PFSK-1 (cell line): ENCODE data around the gene SGPL1.

ENCODE experiments used
- REST ChIP-seq, 2 experiments: IDR thresholded peaks; 2 replicates each; pipeline versions ENCODE4 v1.6.1 to v1.8.0; 2011 to 2012; ENCODE audit warnings: low read depth in 2 of 2, low read length in 2 of 2, control low read depth in 1 of 2, inconsistent platforms in 1 of 2, mild to moderate bottlenecking in 1 of 2, moderate library complexity in 1 of 2; ENCODE audit not compliant: insufficient read depth in 1 of 2
- SIN3A ChIP-seq: IDR thresholded peaks from 2 replicates; pipeline ENCODE4 v1.6.1; 2012; ENCODE audit warnings: mild to moderate bottlenecking, low read length, moderate library complexity, borderline replicate concordance; ENCODE audit not compliant: insufficient read depth
- TAF1 ChIP-seq: IDR thresholded peaks from 2 replicates; pipeline ENCODE4 v1.6.1; 2012; ENCODE audit warnings: low read length, control low read depth, borderline replicate concordance; ENCODE audit not compliant: insufficient read depth

- TF ChIP-seq REST (IDR thresholded peaks at IDR 0.05; ENCODE audit: insufficient read depth in 1 of 2, low read depth in 2 of 2, low read length in 2 of 2) (no peak), SIN3A (no peak), TAF1 (no peak)
These were observed 80.8 kb downstream of the SGPL1 start for GRCh38 chr10:70896551-70896950.
